IPS-18c (cell line): ENCODE results near the gene MUSTN1.

Experiments used
- H3K4me3 ChIP-seq: 2 replicates; pipeline ENCODE4 v1.7.0; 2013; ENCODE audit warnings: low read depth, mild to moderate bottlenecking, low read length, moderate library complexity; ENCODE audit not compliant: insufficient read depth
- H3K9me3 ChIP-seq: one replicate; pipeline ENCODE4 v1.6.1; 2013; ENCODE audit warnings: mild to moderate bottlenecking, low read length, moderate library complexity; ENCODE audit not compliant: control insufficient read depth, insufficient read depth

MUSTN1 gene

GRCh38 chr3:52859686-52860423, 25.0 kb upstream of the MUSTN1 start:
- Histone ChIP-seq H3K4me3 (no peak overlapping the region), H3K9me3 (peaks cover 7% of the 10 kb centered on the region)

- Histone ChIP-seq H3K9me3 (peaks cover 2% of the 10 kb centered on the region), H3K4me3 (no peak overlapping the region)
These were observed 23.0 kb upstream of the MUSTN1 start for GRCh38 chr3:52857864-52858263.

- peaks cover 2% of the 10 kb centered on the region for H3K9me3 ChIP-seq
These were observed 22.3 kb upstream of the MUSTN1 start for GRCh38 chr3:52857133-52857532.

GRCh38 chr3:52856666-52857065, 21.8 kb upstream of the MUSTN1 start:
- no peak overlapping the region for H3K4me3 ChIP-seq
- H3K9me3 ChIP-seq = peaks cover 2% of the 10 kb centered on the region

More at GRCh38 chr3:52857133-52857532, 22.3 kb upstream of the MUSTN1 start:
- H3K4me3 ChIP-seq = no peak overlapping the region

GRCh38 chr3:52854013-52854412, 19.2 kb upstream of the MUSTN1 start:
- H3K4me3 ChIP-seq = no peak overlapping the region
- H3K9me3 ChIP-seq = no peaks in the 10 kb centered on the region

- Histone ChIP-seq H3K4me3 (no peak overlapping the region), H3K9me3 (no peaks in the 10 kb centered on the region)
These were observed 17.6 kb upstream of the MUSTN1 start for GRCh38 chr3:52852419-52852818.

- Histone ChIP-seq H3K4me3 (no peak overlapping the region), H3K9me3 (no peaks in the 10 kb centered on the region)
These were observed 16.5 kb upstream of the MUSTN1 start for GRCh38 chr3:52851348-52851747.

- no peak overlapping the region for H3K4me3 ChIP-seq
These were observed 14.8 kb upstream of the MUSTN1 start for GRCh38 chr3:52849656-52850055.

GRCh38 chr3:52848617-52849016, 13.8 kb upstream of the MUSTN1 start:
- no peaks in the 10 kb centered on the region for H3K9me3 ChIP-seq
- H3K4me3 ChIP-seq = no peak overlapping the region

More at GRCh38 chr3:52849656-52850055, 14.8 kb upstream of the MUSTN1 start:
- no peaks in the 10 kb centered on the region for H3K9me3 ChIP-seq

- H3K4me3 ChIP-seq = no peak overlapping the region
- H3K9me3 ChIP-seq = no peaks in the 10 kb centered on the region
These were observed 12.9 kb upstream of the MUSTN1 start for GRCh38 chr3:52847726-52848125.

GRCh38 chr3:52847241-52847640, 12.4 kb upstream of the MUSTN1 start:
- no peaks in the 10 kb centered on the region for H3K9me3 ChIP-seq
- H3K4me3 ChIP-seq = no peak overlapping the region

- Histone ChIP-seq H3K4me3 (no peak overlapping the region), H3K9me3 (no peaks in the 10 kb centered on the region)
These were observed 11.7 kb upstream of the MUSTN1 start for GRCh38 chr3:52846432-52846965.

- Histone ChIP-seq H3K9me3 (no peaks in the 10 kb centered on the region), H3K4me3 (no peak overlapping the region)
These were observed 11.0 kb upstream of the MUSTN1 start for GRCh38 chr3:52845691-52846431.

- H3K9me3 ChIP-seq = no peaks in the 10 kb centered on the region
- H3K4me3 ChIP-seq = no peak overlapping the region
These were observed 10.3 kb upstream of the MUSTN1 start for GRCh38 chr3:52845157-52845556.

- no peaks in the 10 kb centered on the region for H3K9me3 ChIP-seq
- H3K4me3 ChIP-seq = no peak overlapping the region
These were observed 9.6 kb upstream of the MUSTN1 start for GRCh38 chr3:52844290-52844975.

GRCh38 chr3:52843881-52844280, 9.1 kb upstream of the MUSTN1 start:
- Histone ChIP-seq H3K4me3 (no peak overlapping the region), H3K9me3 (no peaks in the 10 kb centered on the region)

GRCh38 chr3:52843108-52843865, 8.5 kb upstream of the MUSTN1 start:
- Histone ChIP-seq H3K4me3 (no peak overlapping the region), H3K9me3 (no peaks in the 10 kb centered on the region)
